HG03095 (cell line): ENCODE data around the gene HS3ST5.

Source experiments
- ATAC-seq: cut with Tn5 transposase; IDR thresholded peaks from one replicate; pipeline ENCODE4 v1.9.1; 2021; ENCODE audit warnings: moderate library complexity; ENCODE audit not compliant: unreplicated experiment

The HS3ST5 gene

GRCh38 chr6:114008331-114008730, 334.5 kb downstream of the HS3ST5 start:
- ATAC-seq = no peak

- ATAC-seq = peak; percentile 49
Observed at GRCh38 chr6:114007516-114007915, 335.3 kb downstream of the HS3ST5 start.
